Mucosa of rectum (tissue), 2 donors: ENCODE results near the gene SORCS3.

Source experiments
- H3K27ac ChIP-seq, 2 donors: one replicate each; pipeline ENCODE4 v1.7.0; 2013; ENCODE audit warnings: inconsistent platforms in 2 of 2, low read depth in 2 of 2, low read length in 2 of 2
- H3K27me3 ChIP-seq, 2 donors: one replicate each; pipeline ENCODE4 v1.7.0; 2013; ENCODE audit warnings: low read length in 2 of 2; ENCODE audit not compliant: control insufficient read depth in 2 of 2, insufficient read depth in 2 of 2
- H3K36me3 ChIP-seq, 2 donors: one replicate each; pipeline ENCODE4 v1.7.0; 2013; ENCODE audit warnings: low read length in 2 of 2; ENCODE audit not compliant: control insufficient read depth in 2 of 2, insufficient read depth in 2 of 2
- H3K4me1 ChIP-seq, 2 donors: one replicate each; pipeline ENCODE4 v1.7.0; 2013; ENCODE audit warnings: low read length in 2 of 2, mild to moderate bottlenecking in 1 of 2; ENCODE audit not compliant: control insufficient read depth in 2 of 2, insufficient read depth in 2 of 2
- H3K4me3 ChIP-seq, 2 donors: one replicate each; pipeline ENCODE4 v1.7.0; 2013; ENCODE audit warnings: low read length in 2 of 2
- H3K9ac ChIP-seq, 2 donors: one replicate each; pipeline ENCODE4 v1.7.0; 2013; ENCODE audit warnings: low read length in 2 of 2, low read depth in 1 of 2, mild to moderate bottlenecking in 1 of 2
- H3K9me3 ChIP-seq, 2 donors: one replicate each; pipeline ENCODE4 v1.7.0; 2013; ENCODE audit warnings: low read length in 2 of 2; ENCODE audit not compliant: control insufficient read depth in 2 of 2
- donor health status: healthy.
- donor health status: Normal muscosa, but diverticular disease.

Gene SORCS3

GRCh38 chr10:105170521-105170920 lies 529.4 kb downstream of the SORCS3 start:
- Histone ChIP-seq H3K36me3 (no peaks in the 10 kb centered on the region), H3K27ac (no peak overlapping the region), H3K4me3 (no peak overlapping the region), H3K4me1 (no peaks in the 10 kb centered on the region), H3K27me3 (no peaks in the 10 kb centered on the region), H3K9ac (no peak overlapping the region), H3K9me3 (no peaks in the 10 kb centered on the region)

GRCh38 chr10:105171945-105172344 lies 530.9 kb downstream of the SORCS3 start:
- H3K9me3 ChIP-seq = no peaks in the 10 kb centered on the region
- H3K4me3 ChIP-seq = no peak overlapping the region
- H3K4me1 ChIP-seq = no peaks in the 10 kb centered on the region
- no peaks in the 10 kb centered on the region for H3K27me3 ChIP-seq
- no peaks in the 10 kb centered on the region for H3K36me3 ChIP-seq
- H3K9ac ChIP-seq = no peak overlapping the region
- H3K27ac ChIP-seq = no peak overlapping the region

DNA sequence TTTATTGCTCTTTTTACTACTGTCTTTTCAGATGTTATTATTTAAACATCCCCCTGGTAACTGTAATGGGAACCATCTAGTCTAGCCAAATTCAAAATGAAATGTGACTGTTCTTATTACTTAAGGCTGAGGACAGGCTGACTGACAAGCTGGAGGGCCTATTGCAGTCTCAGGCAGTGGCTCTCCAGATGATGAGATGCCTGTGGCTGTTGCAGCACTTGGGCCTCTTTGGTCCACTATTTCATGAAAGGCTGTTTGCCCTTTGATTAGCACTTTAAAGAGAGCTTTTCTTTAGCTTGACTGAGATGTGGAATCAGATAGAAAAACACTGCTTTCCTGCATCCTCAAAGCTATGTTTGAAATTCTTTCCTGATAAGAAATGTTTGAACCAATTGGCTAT lies 540.5 kb downstream of the SORCS3 start:
- H3K4me1 ChIP-seq = no peaks in the 10 kb centered on the region
- H3K27ac ChIP-seq = no peak overlapping the region
- H3K36me3 ChIP-seq = no peaks in the 10 kb centered on the region
- H3K27me3 ChIP-seq = no peaks in the 10 kb centered on the region
- H3K9me3 ChIP-seq = no peaks in the 10 kb centered on the region
- no peak overlapping the region for H3K9ac ChIP-seq
- H3K4me3 ChIP-seq = no peak overlapping the region

DNA sequence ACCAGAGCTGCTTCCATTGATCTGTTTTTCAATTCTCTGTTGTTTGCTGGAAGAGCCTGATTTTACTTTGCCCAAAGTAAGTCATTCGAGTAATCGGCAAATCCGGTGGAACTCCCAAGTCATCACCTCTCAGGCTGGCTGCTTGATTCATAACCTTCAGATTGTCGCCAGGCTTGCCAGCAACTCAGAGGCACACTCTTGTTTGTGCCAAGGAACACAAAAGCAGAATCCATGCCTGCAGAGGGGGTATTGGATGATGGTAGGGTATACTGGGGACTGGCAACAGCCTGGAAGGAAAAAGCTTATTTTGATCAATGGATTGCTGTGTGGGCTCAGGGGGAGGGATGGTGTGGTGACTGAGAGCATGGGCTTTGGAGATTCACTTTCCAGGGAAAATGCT lies 542.4 kb downstream of the SORCS3 start:
- Histone ChIP-seq H3K9me3 (no peaks in the 10 kb centered on the region), H3K36me3 (no peaks in the 10 kb centered on the region)

GRCh38 chr10:105185161-105185560 lies 544.1 kb downstream of the SORCS3 start:
- H3K9ac ChIP-seq = no peak overlapping the region
- no peaks in the 10 kb centered on the region for H3K36me3 ChIP-seq
- H3K4me1 ChIP-seq = no peaks in the 10 kb centered on the region
- H3K27me3 ChIP-seq = no peaks in the 10 kb centered on the region
- no peaks in the 10 kb centered on the region for H3K9me3 ChIP-seq
- no peak overlapping the region for H3K4me3 ChIP-seq
- H3K27ac ChIP-seq = no peak overlapping the region

More for the DNA sequence above, 542.4 kb downstream of the SORCS3 start:
- Histone ChIP-seq H3K27me3 (no peaks in the 10 kb centered on the region), H3K27ac (no peak overlapping the region), H3K4me3 (no peak overlapping the region), H3K9ac (no peak overlapping the region), H3K4me1 (no peaks in the 10 kb centered on the region)

DNA sequence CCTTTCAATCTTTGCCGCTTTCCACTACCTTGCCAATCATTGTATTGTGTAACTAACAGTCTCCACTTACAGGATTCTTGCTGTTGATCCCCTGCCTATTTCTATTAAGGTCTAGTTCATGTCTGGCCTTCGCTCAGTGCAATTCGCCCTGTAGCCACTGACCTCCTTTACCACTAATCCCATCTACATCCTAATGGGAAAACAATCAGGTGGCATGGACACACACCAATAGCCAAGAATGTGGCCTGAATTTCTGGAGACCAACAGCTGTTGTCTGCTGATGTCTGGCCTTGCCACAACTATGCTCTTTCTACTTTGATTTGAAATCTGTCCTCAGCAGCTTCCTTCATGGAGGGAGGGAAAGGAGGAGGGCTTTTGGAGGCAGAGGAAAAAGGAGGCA lies 546.2 kb downstream of the SORCS3 start:
- Histone ChIP-seq H3K4me1 (no peaks in the 10 kb centered on the region), H3K36me3 (no peaks in the 10 kb centered on the region), H3K9me3 (no peaks in the 10 kb centered on the region), H3K4me3 (no peak overlapping the region), H3K27ac (no peak overlapping the region), H3K27me3 (no peaks in the 10 kb centered on the region), H3K9ac (no peak overlapping the region)

- Histone ChIP-seq H3K9me3 (no peaks in the 10 kb centered on the region), H3K9ac (no peak overlapping the region), H3K27me3 (no peaks in the 10 kb centered on the region), H3K36me3 (no peaks in the 10 kb centered on the region), H3K27ac (no peak overlapping the region), H3K4me1 (no peaks in the 10 kb centered on the region), H3K4me3 (no peak overlapping the region)
Observed at GRCh38 chr10:105188737-105189462, 547.8 kb downstream of the SORCS3 start.

DNA sequence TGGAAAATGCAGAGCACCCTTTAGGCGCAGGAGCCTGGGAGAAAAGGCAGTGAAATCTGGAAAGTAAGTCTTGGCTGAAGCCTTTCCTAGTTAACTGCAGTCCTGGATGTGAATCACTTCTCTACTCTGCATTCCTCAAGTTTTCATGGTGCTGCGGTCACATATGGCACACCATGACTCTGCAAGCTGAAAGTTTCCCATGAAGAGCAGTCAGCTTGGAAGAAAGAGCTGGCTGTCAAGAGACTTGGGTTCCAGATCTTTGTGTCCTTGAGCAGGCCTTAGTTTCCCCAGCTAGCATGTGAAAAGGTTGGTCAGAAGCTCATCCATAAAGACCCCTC lies 548.3 kb downstream of the SORCS3 start:
- no peak overlapping the region for H3K27ac ChIP-seq

GRCh38 chr10:105192146-105192545 lies 551.1 kb downstream of the SORCS3 start:
- Histone ChIP-seq H3K4me3 (no peak overlapping the region), H3K4me1 (no peaks in the 10 kb centered on the region), H3K36me3 (no peaks in the 10 kb centered on the region), H3K27me3 (no peaks in the 10 kb centered on the region), H3K27ac (no peak overlapping the region), H3K9me3 (no peaks in the 10 kb centered on the region), H3K9ac (no peak overlapping the region)

More for the DNA sequence above, 548.3 kb downstream of the SORCS3 start:
- H3K4me1 ChIP-seq = no peaks in the 10 kb centered on the region
- H3K36me3 ChIP-seq = no peaks in the 10 kb centered on the region
- no peak overlapping the region for H3K4me3 ChIP-seq
- no peak overlapping the region for H3K9ac ChIP-seq
- no peaks in the 10 kb centered on the region for H3K9me3 ChIP-seq
- H3K27me3 ChIP-seq = no peaks in the 10 kb centered on the region

- H3K27ac ChIP-seq = no peak overlapping the region
- H3K9ac ChIP-seq = no peak overlapping the region
- no peaks in the 10 kb centered on the region for H3K36me3 ChIP-seq
- no peaks in the 10 kb centered on the region for H3K27me3 ChIP-seq
- no peak overlapping the region for H3K4me3 ChIP-seq
- no peaks in the 10 kb centered on the region for H3K9me3 ChIP-seq
- H3K4me1 ChIP-seq = no peaks in the 10 kb centered on the region
Observed at GRCh38 chr10:105192861-105193260, 551.8 kb downstream of the SORCS3 start.

GRCh38 chr10:105195831-105196230 lies 554.7 kb downstream of the SORCS3 start:
- no peak overlapping the region for H3K27ac ChIP-seq
- no peaks in the 10 kb centered on the region for H3K9me3 ChIP-seq
- no peak overlapping the region for H3K4me3 ChIP-seq
- no peaks in the 10 kb centered on the region for H3K4me1 ChIP-seq
- H3K27me3 ChIP-seq = no peaks in the 10 kb centered on the region
- H3K36me3 ChIP-seq = no peaks in the 10 kb centered on the region
- H3K9ac ChIP-seq = no peak overlapping the region
